K562 (cell line): ENCODE measurements around the gene KRTAP5-1. TPM values are rescaled to one million over a fixed set of nuclear protein-coding genes. Genes with fewer than 3 reads are reported as not detected.

Source experiments
- ATF7 ChIP-seq: fragments of 450-650 bp; IDR thresholded peaks from 2 replicates; pipeline ENCODE4 v1.7.1; 2014; ENCODE audit warnings: mild to moderate bottlenecking, moderate library complexity
- BHLHE40 ChIP-seq: IDR thresholded peaks from 2 replicates; pipeline ENCODE4 v1.6.1; 2011; ENCODE audit warnings: low read length, improper control_type of control experiment
- CC2D1A ChIP-seq: fragments of 450-650 bp; IDR thresholded peaks from 2 replicates; pipeline ENCODE4 v1.6.1; 2017; ENCODE audit warnings: mild to moderate bottlenecking
- CXXC5 ChIP-seq: fragments of 250-450 bp; sonication (Bioruptor Pico); IDR thresholded peaks from 2 replicates; pipeline ENCODE4 v1.8.0; 2022; ENCODE audit warnings: inconsistent platforms, mild to moderate bottlenecking, moderate library complexity
- IFI16 ChIP-seq: fragments of 250-450 bp; sonication (Bioruptor Pico); IDR thresholded peaks from 2 replicates; pipeline ENCODE4 v2.1.2; 2022; ENCODE audit warnings: mild to moderate bottlenecking, inconsistent platforms
- KHSRP ChIP-seq: fragments of 450-650 bp; IDR thresholded peaks from 2 replicates; pipeline ENCODE4 v1.6.1; 2017
- L3MBTL2 ChIP-seq: fragments of 450-650 bp; IDR thresholded peaks from 2 replicates; pipeline ENCODE4 v1.6.1; 2016; ENCODE audit warnings: mild to moderate bottlenecking, moderate library complexity
- MTA3 ChIP-seq: fragments of 450-650 bp; formaldehyde crosslinking; IDR thresholded peaks from 2 replicates; pipeline ENCODE4 v1.6.1; 2017; ENCODE audit warnings: mild to moderate bottlenecking, borderline replicate concordance
- NFIX ChIP-seq: fragments of 250-450 bp; sonication (Bioruptor Pico); IDR thresholded peaks from 2 replicates; pipeline ENCODE4 v1.4.0; 2020; ENCODE audit warnings: low read depth, mild to moderate bottlenecking, moderate library complexity
- NONO ChIP-seq, 2 experiments: fragments of 200-400 bp in 1 of 2; fragments of 450-650 bp in 1 of 2; formaldehyde crosslinking in 1 of 2; IDR thresholded peaks; 2 replicates each; pipeline ENCODE4 v1.6.1; 2017; ENCODE audit warnings: low read depth in 2 of 2, mild to moderate bottlenecking in 2 of 2, moderate library complexity in 2 of 2, low read length in 1 of 2
- NRF1 ChIP-seq, 2 experiments: fragments of 450-650 bp; IDR thresholded peaks in 1 of 2; conservative IDR thresholded peaks in 1 of 2; 2 replicates each; pipeline ENCODE4 v1.6.1; 2014; ENCODE audit warnings: mild to moderate bottlenecking in 2 of 2
- PML ChIP-seq: IDR thresholded peaks from 2 replicates; pipeline ENCODE4 v1.6.1; 2012; ENCODE audit warnings: low read length, inconsistent platforms
- RB1 ChIP-seq: fragments of 450-650 bp; IDR thresholded peaks from 2 replicates; pipeline ENCODE4 v1.6.1; 2017; ENCODE audit warnings: low read depth, mild to moderate bottlenecking
- RBFOX2 ChIP-seq: fragments of 200-400 bp; formaldehyde crosslinking; IDR thresholded peaks from 2 replicates; pipeline ENCODE4 v1.6.1; 2017; ENCODE audit warnings: low read depth, mild to moderate bottlenecking, low read length, moderate library complexity
- SAFB ChIP-seq: fragments of 200-400 bp; formaldehyde crosslinking; IDR thresholded peaks from 2 replicates; pipeline ENCODE4 v1.6.1; 2017; ENCODE audit warnings: low read depth, low read length, borderline replicate concordance
- SRSF3 ChIP-seq: fragments of 200-400 bp; formaldehyde crosslinking; IDR thresholded peaks from 2 replicates; pipeline ENCODE4 v1.6.1; 2016; ENCODE audit warnings: mild to moderate bottlenecking, low read length, moderate library complexity; ENCODE audit not compliant: insufficient read depth
- TCF7L2 ChIP-seq: fragments of 150-350 bp; IDR thresholded peaks from 2 replicates; pipeline ENCODE4 v1.6.1; 2016; ENCODE audit warnings: low read depth, mild to moderate bottlenecking, low read length, moderate library complexity
- THRAP3 ChIP-seq: fragments of 450-650 bp; IDR thresholded peaks from 2 replicates; pipeline ENCODE4 v1.6.1; 2016; ENCODE audit warnings: mild to moderate bottlenecking, inconsistent platforms, borderline replicate concordance
- TSC22D4 ChIP-seq: fragments of 450-650 bp; IDR thresholded peaks from 2 replicates; pipeline ENCODE4 v1.6.1; 2016; ENCODE audit warnings: missing genetic modification characterization, missing biosample characterization, control low read depth
- ZBTB7A ChIP-seq: IDR thresholded peaks from 2 replicates; pipeline ENCODE4 v1.6.1; 2011; ENCODE audit warnings: low read depth, mild to moderate bottlenecking, low read length, moderate library complexity, borderline replicate concordance; ENCODE audit not compliant: control insufficient read depth
- ZFP30 ChIP-seq: fragments of 250-450 bp; sonication (Bioruptor Pico); IDR thresholded peaks from 2 replicates; pipeline ENCODE4 v1.8.0; 2022; ENCODE audit warnings: moderate library complexity, mild to moderate bottlenecking, inconsistent platforms, borderline replicate concordance
- polyA plus RNA-seq, 8 experiments: library from polyadenylated mRNA; depleted of rRNA in 4 of 8; stranded (reverse) in 5 of 8; unstranded in 3 of 8; fragments of >200 nt; fragmentation: Nextera tagmentation in 2 of 8; fragmentation: Illumina TruSeq in 1 of 8; extraction: Ambion mirVana in 2 of 8; extraction: Trizol in 1 of 8; gene quantifications; 2 replicates each; pipeline versions ENCODE4 v1.2.1 to v1.2.3, GENCODE V29; 2011 to 2014; ENCODE audit warnings: inconsistent platforms in 1 of 8, missing spikeins in 1 of 8
- total RNA-seq, 7 experiments: library from RNA; depleted of rRNA in 6 of 7; stranded (reverse); fragments of >200 nt in 6 of 7; fragmentation: Illumina TruSeq in 2 of 7; extraction: Trizol in 2 of 7; gene quantifications; 2 replicates each; pipeline versions ENCODE4 v1.2.1 to v1.2.3, GENCODE V29; 2011 to 2021; ENCODE audit warnings: low replicate concordance in 1 of 7
- TF ChIP-seq, protein P1 (sequence below): fragments of 450-650 bp; IDR thresholded peaks from 2 replicates; pipeline ENCODE4 v1.6.1; 2014; ENCODE audit warnings: low read depth, mild to moderate bottlenecking, moderate library complexity, borderline replicate concordance
- TF ChIP-seq, protein P2 (sequence below), 2 experiments: fragments of 450-650 bp; conservative IDR thresholded peaks; 2 replicates each; pipeline ENCODE4 v1.6.1; 2017; ENCODE audit warnings: mild to moderate bottlenecking in 2 of 2, moderate library complexity in 2 of 2

Gene KRTAP5-1
- total and polyA plus RNA-seq, 9 of the 15 experiments (the other 6 are each of a cell fraction or from before 2014, with no cell fraction given), result not detected

DNA sequence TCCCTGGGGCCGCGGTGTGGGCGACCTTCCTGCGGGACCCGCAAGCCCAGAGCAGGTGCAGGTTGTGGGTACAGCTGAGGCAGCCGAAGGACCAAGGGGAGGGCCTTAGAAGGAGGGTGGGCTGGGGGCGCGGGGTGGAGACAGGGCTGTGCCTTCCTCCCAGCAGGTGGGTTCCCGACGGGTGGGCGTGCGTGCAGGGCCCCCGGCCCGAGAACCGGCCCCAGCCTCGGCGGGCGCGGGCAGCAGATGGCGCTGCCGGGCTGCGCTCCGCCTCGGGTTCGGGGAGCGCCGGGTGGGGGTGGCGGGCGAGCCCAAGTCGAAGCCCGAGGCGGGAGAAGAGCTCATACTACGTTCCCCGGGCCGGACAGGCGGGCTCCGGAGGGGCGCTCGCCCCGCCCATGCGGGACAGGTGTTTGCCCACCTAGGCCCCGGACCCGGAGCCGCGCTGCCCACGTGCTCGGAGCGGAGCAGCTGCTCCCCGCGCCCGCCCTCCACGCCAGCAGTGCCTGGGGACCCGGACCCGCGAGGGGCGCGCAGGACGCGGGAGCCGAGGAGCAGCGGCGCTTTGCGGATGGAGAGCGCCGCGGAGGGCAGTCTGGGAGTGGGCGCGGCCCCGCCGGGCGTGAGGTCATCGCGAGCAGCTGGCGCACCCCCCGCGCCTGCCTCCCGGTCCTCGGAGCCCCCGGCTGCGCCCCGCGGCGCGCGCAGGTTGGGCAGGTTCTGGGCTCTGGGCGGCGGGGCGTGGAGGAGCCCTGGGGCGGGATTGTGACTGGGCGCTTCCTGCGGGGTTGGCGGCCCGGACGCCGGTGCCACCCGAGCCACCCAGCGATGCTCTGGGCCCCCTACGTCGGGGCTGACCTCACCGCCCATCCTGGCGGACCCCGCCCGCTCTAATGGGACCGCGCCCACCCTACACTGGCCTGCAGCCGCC, 38.3 kb downstream of the KRTAP5-1 start (continued):
- TF ChIP-seq, protein P1, sequence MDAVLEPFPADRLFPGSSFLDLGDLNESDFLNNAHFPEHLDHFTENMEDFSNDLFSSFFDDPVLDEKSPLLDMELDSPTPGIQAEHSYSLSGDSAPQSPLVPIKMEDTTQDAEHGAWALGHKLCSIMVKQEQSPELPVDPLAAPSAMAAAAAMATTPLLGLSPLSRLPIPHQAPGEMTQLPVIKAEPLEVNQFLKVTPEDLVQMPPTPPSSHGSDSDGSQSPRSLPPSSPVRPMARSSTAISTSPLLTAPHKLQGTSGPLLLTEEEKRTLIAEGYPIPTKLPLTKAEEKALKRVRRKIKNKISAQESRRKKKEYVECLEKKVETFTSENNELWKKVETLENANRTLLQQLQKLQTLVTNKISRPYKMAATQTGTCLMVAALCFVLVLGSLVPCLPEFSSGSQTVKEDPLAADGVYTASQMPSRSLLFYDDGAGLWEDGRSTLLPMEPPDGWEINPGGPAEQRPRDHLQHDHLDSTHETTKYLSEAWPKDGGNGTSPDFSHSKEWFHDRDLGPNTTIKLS, result 0 out of 2 replicates have a peak, but pooled peaks have one; percentile 19
- TF ChIP-seq PML (no peak), L3MBTL2 (peak; percentile 73), TCF7L2 (peak; percentile 53; the same call in 1 of the 2 replicates), NFIX (CRISPR knock-in tag) (no peak), THRAP3 (no peak), ZFP30 (CRISPR knock-in tag) (no peak), RB1 (peak; percentile 77), CXXC5 (CRISPR knock-in tag) (peak; percentile 52; the same call in 1 of the 2 replicates), CC2D1A (no peak), NRF1 (conservative IDR thresholded peaks at IDR 0.05 in 1 of 2, IDR thresholded peaks at IDR 0.05 in 1 of 2) (peak in 1 of 2 experiments; percentile 64; a peak in 2 of 4 replicates), NONO (IDR thresholded peaks at IDR 0.05; ENCODE audit: low read depth in 2 of 2, low read length in 1 of 2) (peak in 1 of 2 experiments; percentile 62; a peak in 2 of 4 replicates), ATF7 (peak; percentile 88), IFI16 (CRISPR knock-in tag) (no peak), SAFB (0 out of 2 replicates have a peak, but pooled peaks have one; percentile 26), SRSF3 (no peak), TSC22D4 (tag) (no peak), ZBTB7A (peak; percentile 94), KHSRP (no peak), MTA3 (no peak), RBFOX2 (peak; percentile 39), BHLHE40 (peak; percentile 18; the same call in 1 of the 2 replicates)
- TF ChIP-seq, protein P2, sequence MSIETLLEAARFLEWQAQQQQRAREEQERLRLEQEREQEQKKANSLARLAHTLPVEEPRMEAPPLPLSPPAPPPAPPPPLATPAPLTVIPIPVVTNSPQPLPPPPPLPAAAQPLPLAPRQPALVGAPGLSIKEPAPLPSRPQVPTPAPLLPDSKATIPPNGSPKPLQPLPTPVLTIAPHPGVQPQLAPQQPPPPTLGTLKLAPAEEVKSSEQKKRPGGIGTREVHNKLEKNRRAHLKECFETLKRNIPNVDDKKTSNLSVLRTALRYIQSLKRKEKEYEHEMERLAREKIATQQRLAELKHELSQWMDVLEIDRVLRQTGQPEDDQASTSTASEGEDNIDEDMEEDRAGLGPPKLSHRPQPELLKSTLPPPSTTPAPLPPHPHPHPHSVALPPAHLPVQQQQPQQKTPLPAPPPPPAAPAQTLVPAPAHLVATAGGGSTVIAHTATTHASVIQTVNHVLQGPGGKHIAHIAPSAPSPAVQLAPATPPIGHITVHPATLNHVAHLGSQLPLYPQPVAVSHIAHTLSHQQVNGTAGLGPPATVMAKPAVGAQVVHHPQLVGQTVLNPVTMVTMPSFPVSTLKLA (conservative IDR thresholded peaks at IDR 0.05), result no peak
